Parathyroid adenoma (tissue), 2 donors: ENCODE results near the gene CATSPERZ.

ENCODE experiments used
- H2AFZ ChIP-seq: fragments of 300-600 bp; sonication (generic); one replicate; pipeline ENCODE4 v1.7.0; 2017; ENCODE audit warnings: antibody characterized with exemption, mild to moderate bottlenecking
- H3K27ac ChIP-seq: fragments of 300-600 bp; sonication (generic); one replicate; pipeline ENCODE4 v1.7.0; 2017
- H3K27me3 ChIP-seq: fragments of 300-600 bp; sonication (generic); one replicate; pipeline ENCODE4 v1.7.0; 2017; ENCODE audit warnings: low read length; ENCODE audit not compliant: control insufficient read depth, insufficient read depth
- H3K36me3 ChIP-seq: fragments of 300-600 bp; sonication (generic); one replicate; pipeline ENCODE4 v1.7.0; 2017; ENCODE audit warnings: low read length; ENCODE audit not compliant: control insufficient read depth, insufficient read depth
- H3K4me1 ChIP-seq: fragments of 300-600 bp; sonication (generic); one replicate; pipeline ENCODE4 v1.7.0; 2017; ENCODE audit warnings: control low read depth
- H3K4me2 ChIP-seq: fragments of 300-600 bp; sonication (generic); one replicate; pipeline ENCODE4 v1.7.0; 2017; ENCODE audit warnings: low read length
- H3K4me3 ChIP-seq: fragments of 300-600 bp; sonication (generic); one replicate; pipeline ENCODE4 v1.7.0; 2017; ENCODE audit warnings: low read depth, low read length
- H3K79me2 ChIP-seq: fragments of 300-600 bp; sonication (generic); one replicate; pipeline ENCODE4 v1.7.0; 2017; ENCODE audit warnings: control low read depth
- H3K9ac ChIP-seq: fragments of 300-600 bp; sonication (generic); one replicate; pipeline ENCODE4 v1.7.0; 2017; ENCODE audit warnings: mild to moderate bottlenecking
- H3K9me3 ChIP-seq: fragments of 300-600 bp; sonication (generic); one replicate; pipeline ENCODE4 v1.7.0; 2017; ENCODE audit warnings: low read length; ENCODE audit not compliant: control insufficient read depth
- TF ChIP-seq, protein P1 (sequence below): fragments of 300-600 bp; sonication (generic); IDR thresholded peaks from one replicate; pipeline ENCODE4 v1.7.0; 2017; ENCODE audit warnings: antibody characterized with exemption, mild to moderate bottlenecking
- donor health status: primary hyperparathyroidism.

CATSPERZ gene

DNA sequence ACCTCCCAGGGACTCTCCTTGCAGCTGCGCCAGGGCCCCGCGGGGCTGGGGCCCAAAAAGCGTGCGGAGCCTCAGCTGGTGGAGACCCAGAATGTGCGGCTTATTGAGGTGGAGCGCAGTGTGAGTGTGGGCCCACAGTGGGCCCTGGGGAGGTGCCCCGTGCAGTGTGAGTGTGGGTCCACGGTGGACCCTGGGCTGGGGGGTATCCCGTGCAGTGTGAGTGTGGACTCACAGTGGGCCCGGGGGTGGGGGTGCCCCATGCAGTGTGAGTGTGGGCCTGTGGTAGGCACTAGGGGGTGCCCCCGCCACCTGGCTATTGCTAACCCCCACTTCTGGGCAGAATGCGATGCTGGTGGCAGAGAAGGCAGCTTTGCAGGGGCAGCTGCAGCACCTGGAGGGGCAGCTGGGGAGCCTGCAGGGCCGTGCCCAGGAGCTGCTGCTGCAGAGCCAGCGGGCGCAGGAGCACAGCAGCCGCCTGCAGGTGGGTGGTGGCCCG is 51.0 kb downstream of the CATSPERZ start:
- Histone ChIP-seq H3K27me3 (no peaks in the 10 kb centered on the region), H3K9ac (no peak overlapping the region), H3K79me2 (no peaks in the 10 kb centered on the region), H3K36me3 (no peaks in the 10 kb centered on the region), H2AFZ (no peak overlapping the region), H3K4me2 (no peak overlapping the region), H3K4me1 (no peaks in the 10 kb centered on the region), H3K27ac (no peak overlapping the region), H3K4me3 (no peak overlapping the region), H3K9me3 (no peaks in the 10 kb centered on the region)
- TF ChIP-seq, protein P1, sequence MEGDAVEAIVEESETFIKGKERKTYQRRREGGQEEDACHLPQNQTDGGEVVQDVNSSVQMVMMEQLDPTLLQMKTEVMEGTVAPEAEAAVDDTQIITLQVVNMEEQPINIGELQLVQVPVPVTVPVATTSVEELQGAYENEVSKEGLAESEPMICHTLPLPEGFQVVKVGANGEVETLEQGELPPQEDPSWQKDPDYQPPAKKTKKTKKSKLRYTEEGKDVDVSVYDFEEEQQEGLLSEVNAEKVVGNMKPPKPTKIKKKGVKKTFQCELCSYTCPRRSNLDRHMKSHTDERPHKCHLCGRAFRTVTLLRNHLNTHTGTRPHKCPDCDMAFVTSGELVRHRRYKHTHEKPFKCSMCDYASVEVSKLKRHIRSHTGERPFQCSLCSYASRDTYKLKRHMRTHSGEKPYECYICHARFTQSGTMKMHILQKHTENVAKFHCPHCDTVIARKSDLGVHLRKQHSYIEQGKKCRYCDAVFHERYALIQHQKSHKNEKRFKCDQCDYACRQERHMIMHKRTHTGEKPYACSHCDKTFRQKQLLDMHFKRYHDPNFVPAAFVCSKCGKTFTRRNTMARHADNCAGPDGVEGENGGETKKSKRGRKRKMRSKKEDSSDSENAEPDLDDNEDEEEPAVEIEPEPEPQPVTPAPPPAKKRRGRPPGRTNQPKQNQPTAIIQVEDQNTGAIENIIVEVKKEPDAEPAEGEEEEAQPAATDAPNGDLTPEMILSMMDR, result no peak

DNA sequence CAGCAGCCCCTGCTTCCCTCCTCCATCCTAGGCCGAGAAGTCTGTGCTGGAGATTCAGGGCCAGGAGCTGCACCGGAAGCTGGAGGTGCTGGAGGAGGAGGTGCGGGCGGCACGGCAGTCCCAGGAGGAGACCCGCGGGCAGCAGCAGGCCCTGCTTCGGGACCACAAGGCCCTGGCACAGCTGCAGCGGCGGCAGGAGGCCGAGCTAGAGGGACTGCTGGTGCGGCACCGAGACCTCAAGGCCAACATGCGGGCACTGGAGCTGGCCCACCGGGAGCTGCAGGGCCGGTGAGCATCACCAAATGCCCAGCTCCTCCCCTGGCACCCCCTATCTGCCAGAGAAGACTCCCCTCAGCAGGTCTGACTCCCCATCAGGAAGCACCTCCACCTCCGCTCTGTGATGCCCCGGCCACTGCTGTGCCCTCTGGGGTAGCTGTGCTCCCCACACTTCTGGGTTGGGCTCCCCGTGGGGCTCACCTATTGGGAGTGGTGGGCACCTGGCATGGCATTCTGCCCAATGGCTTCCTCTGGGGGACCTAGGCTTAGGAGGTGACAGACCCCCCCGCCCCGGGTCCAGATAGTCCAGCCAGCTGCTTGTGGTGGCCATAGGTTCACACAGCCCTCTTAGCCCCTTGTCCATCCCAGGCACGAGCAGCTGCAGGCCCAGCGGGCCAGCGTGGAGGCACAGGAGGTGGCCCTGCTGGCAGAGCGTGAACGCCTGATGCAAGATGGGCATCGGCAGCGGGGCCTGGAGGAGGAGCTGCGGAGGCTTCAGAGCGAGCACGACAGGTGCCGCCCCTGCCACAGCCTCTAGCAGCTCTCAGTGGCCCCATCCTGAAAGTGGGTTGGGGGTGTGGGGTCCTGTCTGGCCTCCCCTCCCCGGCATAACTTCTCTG is 52.2 kb downstream of the CATSPERZ start:
- H3K36me3 ChIP-seq, result no peaks in the 10 kb centered on the region
- H3K9me3 ChIP-seq, result no peaks in the 10 kb centered on the region
- H3K4me2 ChIP-seq, result no peak overlapping the region
- no peak overlapping the region for H3K27ac ChIP-seq
- H3K27me3 ChIP-seq, result no peaks in the 10 kb centered on the region
- no peaks in the 10 kb centered on the region for H3K4me1 ChIP-seq
- H3K4me3 ChIP-seq, result no peak overlapping the region
- no peak overlapping the region for H3K9ac ChIP-seq
- H2AFZ ChIP-seq, result no peak overlapping the region
- TF ChIP-seq, protein P1, result no peak
- no peaks in the 10 kb centered on the region for H3K79me2 ChIP-seq

DNA sequence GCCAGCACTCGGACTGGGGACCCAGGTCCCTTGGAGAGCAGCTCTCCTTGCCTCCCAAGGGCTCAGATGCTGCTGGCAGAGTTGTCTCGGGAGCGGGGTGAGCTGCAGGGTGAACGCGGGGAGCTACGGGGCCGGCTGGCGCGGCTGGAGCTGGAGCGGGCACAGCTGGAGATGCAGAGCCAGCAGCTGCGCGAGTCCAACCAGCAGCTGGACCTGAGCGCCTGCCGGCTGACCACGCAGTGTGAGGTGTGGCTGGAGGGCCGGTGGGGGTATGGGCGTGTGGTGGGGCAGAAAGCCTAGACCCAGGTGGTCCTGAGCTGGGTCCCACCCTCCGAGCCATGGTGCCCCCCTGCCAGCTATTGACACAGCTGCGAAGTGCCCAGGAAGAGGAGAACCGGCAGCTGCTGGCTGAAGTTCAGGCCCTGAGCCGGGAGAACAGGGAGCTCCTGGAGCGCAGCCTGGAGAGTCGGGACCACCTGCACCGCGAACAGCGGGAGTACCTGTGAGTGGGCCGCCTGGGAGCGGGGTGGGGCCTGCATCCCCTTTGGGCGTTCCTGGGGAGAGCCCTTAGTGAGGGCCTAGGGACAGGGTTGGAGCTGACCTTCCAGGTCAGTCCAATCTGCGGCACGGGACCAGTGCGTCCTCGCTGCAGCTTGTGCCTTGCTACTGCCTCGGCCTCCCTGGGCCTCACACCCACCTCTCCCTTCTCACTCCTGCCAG is 53.0 kb downstream of the CATSPERZ start:
- no peak overlapping the region for H3K9ac ChIP-seq
- H3K27me3 ChIP-seq, result no peaks in the 10 kb centered on the region
- H3K27ac ChIP-seq, result no peak overlapping the region
- H3K9me3 ChIP-seq, result no peaks in the 10 kb centered on the region
- no peak overlapping the region for H3K4me3 ChIP-seq
- TF ChIP-seq, protein P1, result no peak
- H3K4me1 ChIP-seq, result peaks cover under 1% of the 10 kb centered on the region
- no peaks in the 10 kb centered on the region for H3K79me2 ChIP-seq
- H3K4me2 ChIP-seq, result no peak overlapping the region
- no peak overlapping the region for H2AFZ ChIP-seq
- no peaks in the 10 kb centered on the region for H3K36me3 ChIP-seq

DNA sequence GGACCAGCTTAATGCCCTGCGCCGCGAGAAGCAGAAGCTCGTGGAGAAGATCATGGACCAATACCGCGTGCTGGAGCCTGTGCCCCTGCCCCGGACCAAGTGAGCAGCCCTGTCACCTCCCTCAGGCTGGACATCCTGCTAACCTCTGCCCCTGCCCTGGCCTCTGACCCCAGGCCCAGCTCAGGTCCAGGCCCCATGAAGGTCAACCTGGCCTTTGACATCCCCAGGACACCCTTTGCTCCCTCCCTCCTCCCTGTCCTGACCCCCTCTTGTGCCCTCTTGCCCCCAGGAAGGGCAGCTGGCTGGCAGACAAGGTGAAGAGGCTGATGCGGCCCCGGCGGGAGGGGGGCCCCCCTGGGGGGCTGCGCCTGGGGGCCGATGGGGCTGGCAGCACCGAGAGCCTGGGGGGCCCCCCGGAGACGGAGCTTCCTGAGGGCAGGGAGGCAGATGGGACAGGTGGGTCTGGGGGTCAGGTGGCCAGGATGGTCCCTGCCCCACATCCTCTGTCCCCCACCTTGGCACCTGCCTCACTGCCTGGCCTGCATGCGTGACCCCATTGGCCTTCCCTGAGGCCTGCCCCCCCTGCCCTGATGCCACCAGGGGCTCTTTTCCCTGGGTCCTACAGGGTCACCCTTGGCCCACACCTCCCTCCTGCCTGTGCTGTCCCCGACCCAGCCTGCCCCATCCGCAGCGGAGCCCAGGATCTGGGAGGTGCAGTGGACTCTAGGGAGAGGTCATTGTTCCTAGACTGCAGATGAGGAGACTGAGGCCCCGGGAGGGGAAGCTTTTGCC is 53.8 kb downstream of the CATSPERZ start:
- Histone ChIP-seq H3K4me1 (peaks cover 4% of the 10 kb centered on the region), H3K36me3 (no peaks in the 10 kb centered on the region), H3K27me3 (no peaks in the 10 kb centered on the region), H2AFZ (no peak overlapping the region), H3K9ac (no peak overlapping the region), H3K27ac (no peak overlapping the region), H3K4me2 (no peak overlapping the region), H3K79me2 (no peaks in the 10 kb centered on the region), H3K9me3 (no peaks in the 10 kb centered on the region), H3K4me3 (no peak overlapping the region)
- TF ChIP-seq, protein P1, result no peak
